Esophagus squamous epithelium (tissue), 5 donors: ENCODE data around the gene UMODL1. TPM values are rescaled to one million over a fixed set of nuclear protein-coding genes. Genes with fewer than 3 reads are reported as not detected.
"Not testable (repeated sequence)": the region's sequence is repeated elsewhere in the genome, so short reads cannot be mapped to it uniquely, and the experiment has no call there.

Experiments used
- DNase-seq: peaks from one replicate; lab custom pipeline; 2025; lab: John Stamatoyannopoulos, UW
- H3K27ac ChIP-seq, 4 donors: fragments of 200-600 bp; sonication (generic); one replicate each; pipeline ENCODE4 v1.5.1; 2016 to 2019; ENCODE audit warnings: mild to moderate bottlenecking in 1 of 4
- H3K27me3 ChIP-seq, 4 donors: fragments of 200-600 bp; sonication (generic); 1 replicate in 3 of 4; 2 replicates in 1 of 4; pipeline versions ENCODE4 v1.5.1 to v1.6.0; 2017 to 2021; ENCODE audit warnings: antibody characterized with exemption in 1 of 4
- H3K36me3 ChIP-seq, 3 donors: fragments of 200-600 bp; sonication (generic); one replicate each; pipeline ENCODE4 v1.5.1; 2016 to 2019
- H3K4me1 ChIP-seq, 3 donors: fragments of 200-600 bp; sonication (generic); one replicate each; pipeline ENCODE4 v1.5.1; 2017 to 2019
- H3K4me3 ChIP-seq, 4 donors: fragments of 200-600 bp; sonication (generic); 1 replicate in 3 of 4; 2 replicates in 1 of 4; pipeline ENCODE4 v1.5.1; 2016 to 2019; ENCODE audit warnings: mild to moderate bottlenecking in 2 of 4, moderate library complexity in 1 of 4
- H3K9me3 ChIP-seq, 3 donors: fragments of 200-600 bp; sonication (generic); one replicate each; pipeline ENCODE4 v1.5.1; 2016 to 2019
- CTCF ChIP-seq, 6 experiments: fragments of 450-650 bp in 4 of 6; fragments of 200-600 bp in 2 of 6; sonication (generic) in 2 of 6; IDR thresholded peaks; one replicate each; pipeline ENCODE4 v1.5.1; 2016 to 2019; ENCODE audit warnings: antibody characterized with exemption in 6 of 6, mild to moderate bottlenecking in 4 of 6, moderate library complexity in 4 of 6
- POLR2A ChIP-seq, 4 donors: fragments of 450-650 bp; IDR thresholded peaks; one replicate each; pipeline ENCODE4 v1.6.1; 2017; ENCODE audit warnings: antibody characterized with exemption in 4 of 4, mild to moderate bottlenecking in 4 of 4, moderate library complexity in 3 of 4
- WGBS, 2 donors: methylation state at CpG; one replicate each; pipeline ENCODE4 v1.1.5; 2018; 5-methylcytosine and 5-hydroxymethylcytosine counted together
- intact Hi-C: fragments of 100-400 bp; cut with DNase I; formaldehyde crosslinking; loops from one replicate; pipeline ENCODE4 v1.15.0; 2022
- total RNA-seq, 4 donors: library from RNA; depleted of rRNA; stranded (reverse); fragments of >200 nt; gene quantifications; one replicate each; pipeline ENCODE4 v1.1.0, GENCODE V29; 2016
- donor health status: DM: yes; HTN: yes; CAD: no.

Gene UMODL1
- total RNA-seq, 4 donors from 2014 or later: not detected

DNA sequence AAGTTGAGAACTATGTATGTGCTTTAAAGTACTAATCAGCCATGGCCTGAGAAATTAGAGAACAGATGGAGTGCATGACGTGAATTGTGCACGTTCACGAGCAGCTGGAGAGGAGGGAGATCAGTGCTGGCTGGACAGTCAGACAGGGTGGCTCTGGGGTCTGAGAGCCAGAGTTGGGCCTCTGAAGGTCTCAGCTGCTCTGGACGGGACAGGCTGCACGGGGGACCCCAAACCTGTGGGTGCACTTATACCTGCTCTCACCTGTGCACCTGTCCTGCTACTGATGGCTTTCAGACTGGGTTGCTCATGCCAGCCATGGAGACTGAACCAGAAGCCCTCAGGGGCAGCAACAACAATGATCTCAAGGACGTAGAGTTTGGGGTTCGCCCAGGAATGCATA lies 43.5 kb downstream of the UMODL1 start:
- H3K4me1 ChIP-seq: peaks cover 3 to 31% (median 16%) of the 10 kb centered on the region in 3 donors
- H3K27me3 ChIP-seq: peaks cover 0 to 51% (median 0%) of the 10 kb centered on the region in 4 donors
- intact Hi-C loops: loop anchor here (10.0 kb wide), 3 partner anchors 100 to 290 kb away; partner anchors contain the start of gene ZBTB21
- H3K36me3 ChIP-seq: no peaks in the 10 kb centered on the region
- no peak for DNase-seq
- H3K4me3 ChIP-seq: no peak overlapping the region
- no peak for TF ChIP-seq POLR2A (IDR thresholded peaks at IDR 0.05)
- TF ChIP-seq CTCF (IDR thresholded peaks at IDR 0.05): no peak
- WGBS, 2 donors: 74 to 80% methylated on average over 4 to 7 of the region's 7 CpGs
- no peaks in the 10 kb centered on the region for H3K9me3 ChIP-seq
- H3K27ac ChIP-seq: no peak overlapping the region

- no peaks in the 10 kb centered on the region for H3K9me3 ChIP-seq
- no peak for DNase-seq
- WGBS, 2 donors: 87 to 89% methylated on average over 6 of the region's 8 CpGs
- no peak overlapping the region for H3K4me3 ChIP-seq
- peaks cover 3 to 36% (median 19%) of the 10 kb centered on the region in 3 donors for H3K4me1 ChIP-seq
- TF ChIP-seq POLR2A (IDR thresholded peaks at IDR 0.05) (no peak), CTCF (IDR thresholded peaks at IDR 0.05) (no peak)
- intact Hi-C loops: loop anchor here (10.0 kb wide), 3 partner anchors 100 to 290 kb away; partner anchors contain the start of gene ZBTB21
- H3K27ac ChIP-seq: no peak overlapping the region
- H3K27me3 ChIP-seq: peaks cover 0 to 53% (median 0%) of the 10 kb centered on the region in 4 donors
- H3K36me3 ChIP-seq: no peaks in the 10 kb centered on the region
Observed at GRCh38 chr21:42115136-42115683, 44.1 kb downstream of the UMODL1 start.

DNA sequence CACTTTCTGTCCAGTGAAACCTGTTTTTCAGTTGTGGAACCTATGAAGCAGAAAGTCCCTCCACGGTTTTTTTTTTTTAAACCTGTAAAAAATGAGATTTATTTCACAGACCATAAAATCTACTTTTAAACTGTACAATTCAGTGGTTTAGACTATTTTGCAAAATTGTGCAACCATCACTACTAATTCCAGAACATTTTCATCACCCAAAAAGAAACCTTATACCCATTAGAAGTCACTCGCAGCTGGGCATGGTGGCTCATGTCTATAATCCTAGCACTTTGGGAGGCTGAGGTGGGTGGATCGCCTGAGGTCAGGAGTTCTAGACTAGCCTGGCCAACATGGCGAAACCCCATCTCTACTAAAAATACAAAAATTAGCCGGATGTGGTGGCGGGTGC lies 45.4 kb downstream of the UMODL1 start:
- 67 to 74% methylated on average over 4 to 6 of the region's 6 CpGs for WGBS, 2 donors
- peaks cover 13 to 49% (median 26%) of the 10 kb centered on the region in 3 donors for H3K4me1 ChIP-seq
- peaks cover 0 to 64% (median 0%) of the 10 kb centered on the region in 4 donors for H3K27me3 ChIP-seq
- not testable (repeated sequence) for H3K9me3 ChIP-seq, DNase-seq, H3K27ac ChIP-seq, H3K4me3 ChIP-seq, H3K36me3 ChIP-seq
- intact Hi-C loops: loop anchor here (10.0 kb wide), 3 partner anchors 102 to 292 kb away; partner anchors contain the start of gene ZBTB21

DNA sequence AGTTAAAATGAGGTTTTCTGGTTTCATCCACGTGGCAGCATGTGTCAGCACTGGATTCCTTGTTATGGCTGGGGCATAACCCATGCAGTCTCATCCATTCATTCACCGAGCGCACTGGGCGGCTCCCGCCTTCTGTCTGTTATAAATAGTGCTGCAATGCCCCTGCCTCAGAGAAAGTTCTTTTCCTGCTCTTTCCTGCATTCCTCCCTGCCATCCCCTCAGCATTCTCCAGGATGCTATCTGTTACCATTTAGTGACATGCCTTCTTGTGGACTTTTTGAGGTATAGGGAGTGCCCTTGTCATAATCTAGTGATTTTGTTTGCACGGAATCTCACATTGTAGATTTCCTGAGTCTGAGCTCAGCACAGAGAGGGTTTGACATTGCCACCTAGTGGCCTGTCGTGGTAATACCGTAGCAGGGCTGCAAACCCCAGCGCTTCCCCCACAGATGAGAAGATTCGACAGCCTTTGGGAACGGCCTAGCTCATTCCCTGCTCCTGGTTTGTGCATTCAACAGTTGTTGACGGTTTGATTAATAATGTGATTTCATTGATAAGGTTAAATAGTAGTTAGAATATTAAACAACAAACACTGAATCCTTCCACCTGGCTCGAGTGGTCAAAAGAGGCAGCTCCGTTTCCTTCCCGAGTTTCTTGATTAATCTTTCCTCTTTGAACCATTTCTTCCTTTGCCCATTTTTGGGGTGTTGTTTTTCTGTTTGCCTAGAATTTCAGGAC lies 46.3 kb downstream of the UMODL1 start:
- Histone ChIP-seq H3K27ac (no peak overlapping the region), H3K4me1 (peaks cover 21 to 56% (median 26%) of the 10 kb centered on the region in 3 donors), H3K4me3 (peak overlapping the region in 1 of 4 donors; percentile 39), H3K36me3 (no peaks in the 10 kb centered on the region), H3K27me3 (peaks cover 0 to 64% (median 0%) of the 10 kb centered on the region in 4 donors), H3K9me3 (no peaks in the 10 kb centered on the region)
- TF ChIP-seq POLR2A (IDR thresholded peaks at IDR 0.05): no peak
- TF ChIP-seq CTCF (IDR thresholded peaks at IDR 0.05): peak; percentile 89 to 97 (median 96)
- no peak for DNase-seq
- WGBS, 2 donors: 18% methylated on average over 15 of the region's 15 CpGs
- intact Hi-C loops: loop anchor here (10.0 kb wide), 3 partner anchors 103 to 293 kb away; partner anchors contain the start of gene ZBTB21

DNA sequence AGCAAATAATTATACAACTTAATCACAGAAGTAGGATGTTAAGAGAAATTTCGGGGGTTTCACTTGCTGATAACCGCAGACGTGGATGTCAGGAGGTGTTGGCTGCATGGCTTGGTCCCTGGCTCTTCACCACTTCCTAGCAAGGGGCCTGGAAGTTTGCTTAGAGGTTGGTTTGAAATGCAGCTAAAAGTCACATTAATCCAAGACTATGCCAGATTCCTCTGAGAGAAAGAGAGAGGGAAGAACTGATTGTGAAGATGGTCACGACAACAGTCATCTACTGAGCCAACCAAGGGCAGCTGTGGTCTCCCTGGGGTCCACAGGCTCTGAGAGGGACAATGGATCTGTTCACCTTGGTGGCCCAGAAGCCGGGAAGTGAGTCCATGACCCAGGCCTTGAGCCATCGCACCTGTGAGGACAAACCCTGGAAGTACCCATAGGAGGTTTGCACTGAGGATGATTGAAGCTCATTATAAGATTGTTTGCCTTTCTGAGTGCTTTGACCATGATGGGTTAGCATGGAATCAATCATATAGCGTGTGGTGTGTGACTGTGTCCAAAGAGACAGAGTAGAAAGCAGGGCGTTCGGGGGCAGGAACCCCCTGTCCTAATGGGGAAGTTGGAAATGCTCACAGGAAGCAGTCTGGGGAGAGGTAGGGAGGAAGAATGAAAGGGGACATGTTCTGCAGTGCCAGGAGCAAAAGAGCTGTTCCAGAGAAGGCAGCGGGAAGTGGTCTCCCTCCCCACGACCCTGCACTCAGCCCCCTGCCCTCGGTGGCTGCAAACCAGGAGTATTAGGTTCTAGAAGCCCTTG lies 47.1 kb downstream of the UMODL1 start:
- peaks cover 21 to 56% (median 28%) of the 10 kb centered on the region in 3 donors for H3K4me1 ChIP-seq
- H3K9me3 ChIP-seq: no peaks in the 10 kb centered on the region
- H3K27ac ChIP-seq: no peak overlapping the region
- peaks cover 0 to 64% (median 0%) of the 10 kb centered on the region in 4 donors for H3K27me3 ChIP-seq
- 73 to 77% methylated on average over 9 of the region's 12 CpGs for WGBS, 2 donors
- intact Hi-C loops: loop anchor here (10.0 kb wide), 3 partner anchors 103 to 293 kb away; partner anchors contain the start of gene ZBTB21
- no peak for TF ChIP-seq CTCF (IDR thresholded peaks at IDR 0.05)
- no peak for TF ChIP-seq POLR2A (IDR thresholded peaks at IDR 0.05)
- DNase-seq: no peak
- no peak overlapping the region for H3K4me3 ChIP-seq
- H3K36me3 ChIP-seq: no peaks in the 10 kb centered on the region
